Heart left ventricle (tissue), 13 donors: Measurements from ENCODE around the gene LCP1.

Experiments
- CTCF ChIP-seq, 12 donors: fragments of 200-600 bp; sonication (generic) in 4 of 12; IDR thresholded peaks; one replicate each; pipeline versions ENCODE4 v1.5.0 to v1.8.0; 2018 to 2022; ENCODE audit warnings: antibody characterized with exemption in 12 of 12, mild to moderate bottlenecking in 5 of 12
- POLR2A ChIP-seq, 2 donors: fragments of 450-650 bp; IDR thresholded peaks; one replicate each; pipeline ENCODE4 v1.6.1; 2017; ENCODE audit warnings: antibody characterized with exemption in 2 of 2, mild to moderate bottlenecking in 2 of 2, moderate library complexity in 2 of 2
- donor health status: ischemic (EF 13 %, LVEDD 7.1; RV severe dilation, severe dysfunction).
- donor health status: DM: no; HTN: yes; CAD: no.
- donor health status: DM: no; HTN: no; CAD: no.
- donor health status: ischemic (EF 25% LVEDD 6.9; RV normal size, moderate dysfunction).
- donor health status: ischemic (EF 25% LVEDD 5.7; RV mildly dilated, moderate dysfunction).
- donor health status: ischemic (EF 35%, LVEDD 5.7; RV mildly dilated, moderate dysfunction).
- donor health status: nonischemic (EF 11% LVEDD 7.7; RV severe dilation, severe dysfunction).
- donor health status: DM: yes; HTN: yes; CAD: no.
- donor health status: PGD.
- donor health status: ischemic (EF 29% LVEDD 5.4; RV normal size, mild dysfunction).
- donor health status: nonischemic (EF 23%, LVEDD 6.1; RV moderate dilation, normal function).

GRCh38 chr13:46171217-46171616, 10.8 kb downstream of the LCP1 start:
- TF ChIP-seq CTCF (IDR thresholded peaks at IDR 0.05) (no peak), POLR2A (IDR thresholded peaks at IDR 0.05) (no peak)
